ENCODE measurements around the gene TSKU.

TSKU gene

DNA sequence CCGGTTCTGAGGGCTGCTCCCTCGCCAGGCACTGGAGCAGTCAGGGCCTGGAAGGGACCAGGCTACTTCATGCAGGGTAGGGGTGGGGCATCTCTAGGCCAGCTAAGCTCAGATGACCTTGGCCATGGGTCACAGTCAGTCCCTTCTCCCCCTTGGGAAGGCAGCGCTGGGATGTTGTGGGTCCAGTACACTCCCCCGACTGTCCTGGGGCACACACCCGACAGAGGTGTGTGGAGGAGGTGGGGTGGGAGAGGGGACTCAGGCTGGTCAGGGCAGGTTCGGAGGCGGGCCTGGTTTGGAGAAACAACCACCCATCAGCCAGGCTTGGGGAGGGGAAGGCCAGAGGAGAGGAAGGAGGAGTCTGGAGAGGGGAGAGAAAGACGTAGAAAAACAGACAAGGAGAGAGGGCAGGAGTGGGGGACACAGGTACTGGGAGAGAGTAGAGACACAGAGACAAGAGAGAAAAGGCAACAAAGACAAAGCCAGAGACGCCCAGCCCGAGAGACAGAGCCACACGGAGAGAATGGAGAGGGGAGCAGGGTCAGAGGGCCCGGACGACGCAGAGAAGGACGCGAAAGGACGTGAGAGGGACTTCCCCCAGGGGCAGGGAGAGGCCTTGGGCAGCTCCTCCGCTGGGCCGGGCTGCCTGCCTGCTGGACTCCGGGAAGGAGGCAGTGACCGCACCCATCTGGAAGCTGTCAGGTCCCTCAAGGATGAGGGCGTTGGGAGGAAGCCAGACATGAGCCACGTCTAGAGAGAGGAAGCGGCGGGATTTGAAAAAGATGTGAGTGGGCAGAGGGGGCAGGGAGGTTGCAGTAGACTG is 30.6 kb upstream of the TSKU start:
- peak; percentile 90 for DNase-seq (ENCODE audit: low spot score)

DNA sequence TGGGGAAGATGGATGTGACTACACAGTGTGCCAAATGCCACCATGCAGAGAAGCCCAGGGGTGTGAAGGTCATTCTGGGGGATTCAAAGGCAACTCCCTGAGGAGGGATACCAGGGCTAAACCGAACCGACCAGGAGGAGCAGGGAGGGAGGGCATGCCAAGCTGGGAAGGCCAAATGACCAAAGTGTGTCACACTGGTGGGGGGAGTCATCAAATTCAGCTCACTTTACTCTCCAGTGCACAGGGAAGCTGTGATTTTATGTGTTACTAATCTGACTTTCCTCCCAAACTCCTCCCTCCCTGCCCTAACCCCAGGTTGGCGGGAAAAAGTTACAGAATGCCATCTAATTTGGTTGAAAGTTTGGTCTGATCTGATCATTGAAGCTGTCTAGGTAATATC is 29.7 kb upstream of the TSKU start:
- no peak for DNase-seq (ENCODE audit: low spot score)

DNA sequence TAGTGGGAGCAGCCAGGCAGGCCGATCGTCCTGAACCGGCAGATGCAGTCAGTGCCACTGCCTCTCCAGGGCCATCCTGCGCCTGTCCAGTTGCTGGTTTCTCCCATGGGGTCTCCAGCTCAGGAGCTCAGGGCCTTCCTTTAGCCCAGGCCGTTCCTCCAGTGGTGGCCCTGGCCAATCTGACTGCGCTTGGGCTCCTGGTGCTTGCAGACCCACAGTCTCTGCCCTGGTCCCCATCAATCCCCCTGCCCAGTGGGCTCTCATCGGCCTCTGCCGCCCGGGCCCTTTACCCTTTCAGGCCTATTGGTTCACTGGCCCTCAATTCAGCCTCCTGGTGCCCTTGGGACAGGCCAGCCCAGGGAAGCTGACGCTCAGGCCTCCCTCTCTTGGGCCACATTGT is 29.2 kb upstream of the TSKU start:
- no peak for DNase-seq (ENCODE audit: low spot score)

DNA sequence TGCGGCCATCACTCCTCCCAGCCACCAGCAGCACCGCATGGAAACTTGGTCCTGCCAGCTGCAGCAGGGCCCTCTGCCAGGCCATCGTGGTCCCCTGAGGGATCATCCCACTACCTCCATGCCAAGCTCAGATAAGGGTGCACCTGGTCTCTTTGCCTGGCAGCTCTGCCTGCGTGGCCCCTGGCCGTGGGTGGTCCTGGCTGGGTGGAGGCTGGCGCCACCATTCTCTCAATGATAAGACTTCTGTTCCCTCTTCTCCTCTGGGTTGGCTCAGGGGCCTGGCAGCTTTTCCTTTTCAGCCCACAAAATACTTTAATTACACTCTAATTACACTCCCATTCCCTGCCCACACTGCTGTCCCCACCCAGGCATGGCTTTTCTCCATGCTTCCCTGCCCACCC is 26.8 kb upstream of the TSKU start:
- no peak for DNase-seq (ENCODE audit: low spot score)

DNA sequence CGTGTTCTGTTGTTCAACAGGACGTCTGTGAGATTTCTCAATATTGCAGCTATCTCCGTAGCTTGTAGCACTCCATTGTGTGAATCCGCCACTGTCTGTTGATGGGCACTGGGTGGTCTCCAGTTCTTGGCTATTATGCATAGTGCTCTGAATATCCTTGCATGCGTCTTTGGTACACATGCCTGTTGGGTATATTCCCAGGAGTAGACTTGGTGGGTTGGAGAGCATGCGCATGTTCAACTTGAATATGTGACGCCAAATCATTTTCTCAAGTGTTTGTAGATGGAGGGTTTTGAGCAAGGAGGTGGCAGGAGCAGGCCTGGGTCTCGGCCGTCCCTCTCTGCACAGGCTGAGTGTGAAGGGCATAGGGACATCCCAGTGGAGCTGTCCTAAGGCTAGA is 24.8 kb upstream of the TSKU start:
- DNase-seq (ENCODE audit: low spot score): no peak

DNA sequence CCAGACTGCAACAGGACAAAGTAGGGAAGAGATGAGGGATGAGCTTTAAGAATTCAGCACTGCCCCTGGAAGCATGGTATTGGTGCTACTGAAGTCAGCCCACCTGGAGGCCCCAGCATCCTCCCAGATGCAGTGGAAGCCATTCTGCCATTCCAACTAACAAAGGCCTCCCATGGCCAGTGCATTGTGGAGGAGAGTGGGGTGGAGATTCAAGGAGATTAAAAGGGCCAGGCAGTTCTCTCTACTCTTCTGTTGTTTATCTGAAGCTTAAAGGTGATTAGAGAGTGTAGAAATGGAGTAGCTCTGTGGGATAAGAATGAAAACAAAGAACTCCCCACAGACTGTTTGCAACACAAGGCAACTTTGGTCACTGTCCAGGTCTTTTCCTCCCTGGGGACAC is 24.1 kb upstream of the TSKU start:
- DNase-seq (ENCODE audit: low spot score): no peak

DNA sequence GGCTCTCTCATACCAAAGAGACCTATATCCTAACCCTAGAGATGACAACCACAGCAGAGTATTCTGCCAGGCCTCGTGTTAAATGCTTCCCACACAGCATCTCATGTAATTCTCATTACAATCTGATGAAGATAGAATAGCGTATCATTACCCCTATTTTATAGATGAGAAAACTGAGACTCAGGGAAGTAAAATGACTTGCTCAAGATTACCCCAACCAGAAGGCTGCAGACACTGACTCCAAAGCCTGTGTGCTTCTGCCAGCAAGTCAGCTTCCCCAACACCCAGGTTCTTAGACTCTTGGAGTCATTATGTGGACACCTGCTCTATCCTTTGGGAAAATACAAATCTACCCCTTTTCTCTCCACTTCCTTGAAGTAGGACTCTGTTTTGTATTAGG is 23.6 kb upstream of the TSKU start:
- DNase-seq (ENCODE audit: low spot score): no peak

DNA sequence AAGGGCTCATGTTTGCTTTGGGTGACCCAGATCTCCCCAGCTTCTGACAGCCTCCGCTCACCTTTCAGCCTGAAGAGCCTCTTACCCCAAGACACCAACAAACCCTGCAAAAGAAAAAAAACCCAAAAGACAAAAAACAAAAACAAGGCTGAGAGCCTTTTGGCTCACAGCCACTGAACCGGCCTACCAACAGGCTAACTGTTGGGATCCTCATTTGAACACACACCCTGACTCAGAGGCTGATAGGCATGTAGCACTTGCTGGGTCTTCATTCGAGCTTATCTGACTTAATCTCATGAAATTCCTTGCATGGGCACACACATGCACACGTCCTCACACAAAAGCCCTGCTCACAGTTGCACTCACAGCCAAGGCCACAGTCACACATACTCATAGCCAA is 22.9 kb upstream of the TSKU start:
- no peak for DNase-seq (ENCODE audit: low spot score)

DNA sequence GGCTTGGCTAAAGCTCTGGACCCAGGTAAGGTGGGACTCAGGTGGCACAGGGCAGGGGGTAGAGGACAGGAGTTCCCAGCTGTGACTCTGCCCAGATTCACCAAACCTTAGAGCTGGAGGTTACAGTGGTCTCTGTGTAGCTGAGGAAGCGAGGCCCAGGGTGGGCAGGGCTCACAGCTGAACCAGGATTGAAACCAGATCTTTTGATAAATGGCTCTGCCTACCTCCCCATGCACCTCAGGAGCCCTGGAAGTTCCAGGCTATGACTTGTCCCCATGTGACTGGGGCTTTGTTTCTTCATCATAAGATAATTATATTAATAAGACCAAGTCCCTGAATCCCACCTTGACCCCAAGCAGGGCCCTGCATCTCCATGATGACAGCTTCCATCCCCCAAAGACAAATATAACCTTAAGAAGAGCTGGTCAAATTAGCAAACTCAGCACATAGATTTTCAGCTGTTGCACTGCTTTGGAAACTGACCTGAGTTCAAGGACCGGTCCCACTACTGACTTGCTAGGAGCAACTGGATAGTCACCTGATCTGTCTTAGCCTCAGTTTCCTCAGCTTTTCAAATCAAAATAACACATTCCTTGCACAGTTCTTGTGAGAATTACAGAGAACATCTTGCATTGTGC is 21.3 kb upstream of the TSKU start:
- no peak for DNase-seq (ENCODE audit: low spot score)

DNA sequence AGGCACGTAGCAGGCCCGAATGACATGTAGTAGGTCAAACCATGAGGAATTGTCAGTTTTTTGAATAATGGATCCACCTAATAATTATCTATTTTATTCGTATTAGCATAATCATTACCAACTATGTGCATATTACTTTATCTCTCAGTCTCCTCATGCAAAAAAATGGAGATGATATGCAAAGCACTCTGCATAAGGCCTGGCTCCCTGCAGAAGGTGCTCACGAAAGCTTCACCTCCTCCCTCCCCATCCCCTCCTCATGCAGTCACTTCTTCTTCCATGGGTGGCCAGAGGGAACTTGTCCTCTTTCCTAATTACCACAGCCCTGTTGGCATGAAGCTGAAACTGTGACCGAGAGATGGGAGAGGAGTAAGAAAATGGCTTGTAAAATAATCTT is 20.8 kb upstream of the TSKU start:
- DNase-seq (ENCODE audit: low spot score): no peak

DNA sequence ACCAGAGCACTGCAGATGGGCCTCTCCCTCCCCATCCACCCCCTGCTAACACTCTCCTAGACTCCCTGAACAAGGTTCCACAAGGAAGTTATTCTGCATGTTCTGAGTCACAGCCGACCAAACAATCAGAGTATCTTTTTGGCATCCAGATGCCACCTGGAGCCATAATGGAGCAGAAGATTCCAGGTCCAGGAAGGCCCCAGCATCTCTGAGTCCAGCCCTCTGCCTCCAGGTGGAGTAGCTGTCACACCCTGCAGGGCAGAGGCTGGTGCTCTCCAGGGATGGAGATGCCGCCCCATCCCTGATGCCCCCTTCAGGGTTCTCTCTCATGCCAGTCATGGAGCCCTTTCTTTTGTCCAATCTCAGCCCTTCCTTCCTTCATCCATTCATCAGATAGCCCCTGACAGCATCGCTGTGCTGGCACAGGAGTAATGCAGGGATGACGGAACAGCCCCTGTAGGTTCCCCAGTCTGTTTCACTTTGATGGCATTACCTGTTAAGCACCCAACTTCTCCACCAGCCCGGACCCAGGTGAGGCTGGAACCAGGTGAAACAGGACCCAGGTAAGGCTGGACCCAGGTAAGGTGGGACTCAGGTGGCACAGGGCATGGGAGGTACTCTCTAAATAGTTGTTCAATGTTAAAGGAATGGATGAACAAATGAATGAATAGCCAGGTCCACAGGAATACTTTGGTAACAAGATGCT is 20.1 kb upstream of the TSKU start:
- DNase-seq (ENCODE audit: low spot score): no peak

DNA sequence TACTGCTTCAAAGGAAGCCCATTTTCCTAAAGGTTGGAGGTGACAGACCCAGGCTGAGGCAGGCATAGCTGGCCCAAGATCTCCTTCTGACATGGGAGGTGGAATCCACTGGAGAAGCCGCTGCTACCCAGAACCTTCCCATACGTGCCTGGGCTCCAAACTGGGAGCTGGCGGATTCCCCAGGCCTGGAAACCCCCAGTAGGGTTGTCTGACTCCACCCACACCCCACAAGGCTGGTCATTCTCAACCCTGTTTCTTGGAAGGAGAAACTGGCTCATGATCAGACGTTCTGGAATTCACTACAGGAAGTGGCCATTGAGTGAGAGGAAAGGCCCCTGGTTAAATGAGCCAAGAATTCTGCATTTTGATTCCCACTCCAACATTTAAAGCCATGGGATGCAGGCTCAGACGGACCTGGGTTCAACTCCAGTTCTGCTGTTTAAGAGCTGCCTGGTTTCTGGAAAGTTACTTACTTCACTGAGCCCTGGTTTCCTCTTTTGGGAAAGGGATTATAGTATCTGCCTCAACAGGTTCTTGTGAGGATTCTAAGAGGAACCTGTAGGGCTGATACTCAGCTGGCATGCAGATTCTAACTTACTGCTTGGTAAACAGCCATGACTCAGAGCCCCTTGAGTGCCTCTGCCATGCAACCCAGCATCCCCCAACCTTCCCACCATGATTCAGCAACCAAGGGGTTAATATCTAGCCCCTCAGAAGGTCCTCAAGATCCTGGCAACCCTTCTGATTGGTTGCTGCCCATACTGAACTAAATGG is 19.4 kb upstream of the TSKU start:
- peak; percentile 86 for DNase-seq (ENCODE audit: low spot score)

DNA sequence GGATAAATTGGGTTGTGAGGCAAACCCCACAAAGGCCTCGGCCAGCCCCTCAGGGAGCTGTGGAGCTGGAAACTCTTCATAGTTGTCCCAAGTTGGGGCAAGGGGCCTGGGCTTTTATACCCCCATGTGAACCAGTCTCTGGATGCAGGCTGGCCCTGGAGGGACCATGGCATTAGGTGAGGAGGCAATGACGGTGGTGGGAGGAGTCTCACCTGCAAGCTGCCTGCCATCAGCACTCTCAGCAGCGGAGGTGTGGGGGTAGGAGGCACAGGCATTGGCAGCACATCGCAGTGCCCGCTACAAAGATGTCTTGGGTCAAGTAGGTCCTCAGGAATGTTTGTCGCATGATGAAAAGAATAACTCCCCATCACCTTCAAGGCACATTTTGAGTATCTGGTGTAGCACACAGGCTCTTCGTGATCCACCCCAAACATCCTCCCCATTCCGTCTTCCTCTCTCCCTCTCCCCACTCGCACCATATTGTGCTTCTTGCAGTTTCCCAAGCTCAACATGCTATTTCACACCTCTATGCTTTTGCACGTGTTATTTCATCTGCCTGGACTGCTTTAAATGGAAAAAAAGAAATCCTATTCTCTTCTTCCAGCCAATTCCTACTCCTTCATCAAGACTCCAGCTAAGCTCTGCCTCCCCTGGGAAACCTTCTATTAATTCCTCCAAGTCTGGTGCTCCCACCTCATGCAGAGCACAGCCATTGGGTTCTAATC is 18.1 kb upstream of the TSKU start:
- no peak for DNase-seq (ENCODE audit: low spot score)

DNA sequence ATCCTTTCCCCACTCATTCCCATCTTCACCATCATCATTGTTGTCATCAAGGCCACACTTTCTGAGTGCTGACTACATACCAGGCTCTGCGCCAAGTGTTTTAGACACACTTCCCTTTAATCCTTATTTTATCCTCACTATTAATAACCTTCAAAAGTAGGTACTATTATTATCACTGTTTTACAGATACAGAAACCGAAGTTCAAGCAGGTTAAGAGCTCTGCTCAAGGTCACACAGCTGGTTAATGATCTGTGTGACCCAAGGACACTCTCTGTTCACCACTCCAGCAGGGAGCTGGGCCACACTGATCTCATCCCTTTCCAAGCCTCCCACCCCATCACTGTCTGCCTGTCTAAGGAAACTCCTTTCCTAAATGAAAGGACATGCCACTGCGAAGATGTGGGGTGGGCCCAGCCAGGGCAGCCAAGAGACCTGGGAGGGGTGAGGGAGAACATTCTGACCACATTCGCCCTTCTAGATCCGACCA is 17.2 kb upstream of the TSKU start:
- DNase-seq (ENCODE audit: low spot score): no peak

DNA sequence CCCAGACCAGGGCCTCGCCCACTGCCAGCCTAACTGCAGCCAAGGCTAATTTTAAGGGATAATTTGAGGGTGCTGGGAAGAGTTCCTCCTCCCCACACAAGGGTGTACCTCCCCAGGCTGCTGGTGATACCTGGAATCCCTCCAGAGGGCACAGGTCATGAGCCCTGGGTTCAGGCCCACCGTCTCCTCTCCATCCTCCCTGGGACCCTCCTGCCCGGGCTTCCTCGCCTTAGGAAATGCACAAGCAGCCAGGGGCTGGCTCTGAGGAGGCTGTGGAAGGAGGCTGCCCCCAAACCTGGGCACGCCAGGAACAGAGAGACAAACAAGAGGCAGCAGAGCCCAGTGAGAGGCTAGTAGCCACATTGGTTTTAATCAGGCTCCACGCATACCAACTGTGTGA is 16.6 kb upstream of the TSKU start:
- DNase-seq (ENCODE audit: low spot score): no peak

DNA sequence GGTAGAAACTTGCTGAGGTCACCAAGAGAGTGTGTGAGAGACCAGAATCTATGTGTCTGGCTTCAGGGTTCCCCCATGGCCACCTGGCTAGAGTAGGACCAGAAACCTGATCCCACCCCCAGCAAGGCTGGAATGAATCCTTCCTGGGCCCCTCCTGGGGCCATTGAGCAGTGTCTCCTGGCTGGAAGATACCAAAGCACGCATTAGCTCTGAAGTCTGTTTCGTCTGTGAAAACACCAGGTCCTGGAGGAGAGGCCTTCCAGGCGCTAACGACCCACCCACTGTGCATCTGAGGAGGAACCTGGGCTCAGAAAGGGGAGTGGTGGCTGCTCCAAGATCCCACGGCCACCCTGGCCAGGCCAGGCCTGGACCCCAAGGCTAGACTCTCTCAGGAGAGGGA is 15.5 kb upstream of the TSKU start:
- DNase-seq (ENCODE audit: low spot score): no peak

DNA sequence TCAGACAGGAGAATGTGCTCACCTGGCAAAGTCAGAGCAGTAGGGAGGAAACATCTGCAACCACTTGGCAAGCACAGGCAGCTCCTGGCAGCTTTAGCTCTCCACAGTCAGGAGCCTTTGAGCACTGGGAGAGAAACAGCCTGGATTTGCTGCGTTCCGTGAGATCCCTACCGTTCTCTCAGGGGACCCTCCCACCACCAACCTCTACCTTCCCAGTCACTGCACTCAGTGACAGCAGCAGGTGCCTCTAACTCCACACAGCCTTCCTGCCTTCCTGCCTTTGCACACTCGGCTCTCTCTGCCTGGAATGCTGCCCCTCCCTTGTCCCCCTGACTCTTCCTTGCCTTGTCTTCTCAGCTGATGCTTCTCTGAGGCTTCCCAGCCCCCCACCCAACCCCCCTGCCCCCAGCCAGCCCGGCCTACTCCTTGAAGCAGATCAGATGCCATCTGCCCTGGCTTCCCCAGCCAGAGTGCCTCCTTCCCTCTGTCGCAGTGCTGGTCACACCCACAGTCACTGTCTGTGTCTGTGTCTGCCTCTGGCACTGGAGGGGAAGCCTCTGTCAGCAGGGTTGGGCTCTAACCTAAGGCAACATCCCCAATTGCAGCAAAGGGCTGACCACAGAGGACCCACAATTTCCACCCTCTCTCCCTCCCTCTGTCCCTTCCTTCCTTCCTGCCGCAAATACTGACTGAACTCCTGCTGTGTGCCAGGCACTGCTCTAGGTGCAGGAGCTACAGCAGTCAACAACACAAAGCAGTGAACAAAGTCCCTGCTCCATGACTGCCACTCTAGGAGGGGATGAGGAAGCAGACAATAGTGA is 14.9 kb upstream of the TSKU start:
- no peak for DNase-seq (ENCODE audit: low spot score)

DNA sequence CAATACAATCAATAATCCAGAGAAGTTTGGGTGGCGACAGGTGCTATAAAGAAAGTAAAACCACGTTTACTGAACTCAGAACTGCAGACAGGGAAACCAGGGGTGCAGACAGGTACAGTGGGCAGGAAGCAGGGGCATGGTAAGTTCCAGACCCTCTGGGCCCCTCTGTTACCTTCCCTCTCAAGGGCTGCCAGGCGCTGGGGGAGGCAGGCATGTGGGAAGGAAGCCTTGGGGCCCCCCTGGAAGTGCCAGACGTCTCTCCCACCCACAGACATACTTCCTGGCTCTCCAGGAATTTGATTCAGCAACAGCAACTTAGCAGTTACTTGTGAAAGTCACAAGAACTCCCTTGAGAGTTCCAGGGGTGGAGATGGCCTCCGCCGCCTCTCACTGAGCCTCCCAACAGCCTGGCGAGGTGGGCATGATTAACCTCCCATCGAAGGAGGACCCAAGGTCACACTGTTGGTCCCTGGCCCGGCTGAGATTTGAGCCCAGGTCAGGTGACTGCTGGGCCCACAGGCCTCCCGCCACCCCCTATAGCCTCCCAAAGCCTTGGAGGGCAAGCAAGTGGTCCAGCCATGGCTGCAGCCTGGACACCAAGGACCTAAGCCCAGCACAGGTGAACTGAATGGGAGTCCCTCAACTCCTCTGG is 14.1 kb upstream of the TSKU start:
- DNase-seq (ENCODE audit: low spot score): peak; percentile 43

DNA sequence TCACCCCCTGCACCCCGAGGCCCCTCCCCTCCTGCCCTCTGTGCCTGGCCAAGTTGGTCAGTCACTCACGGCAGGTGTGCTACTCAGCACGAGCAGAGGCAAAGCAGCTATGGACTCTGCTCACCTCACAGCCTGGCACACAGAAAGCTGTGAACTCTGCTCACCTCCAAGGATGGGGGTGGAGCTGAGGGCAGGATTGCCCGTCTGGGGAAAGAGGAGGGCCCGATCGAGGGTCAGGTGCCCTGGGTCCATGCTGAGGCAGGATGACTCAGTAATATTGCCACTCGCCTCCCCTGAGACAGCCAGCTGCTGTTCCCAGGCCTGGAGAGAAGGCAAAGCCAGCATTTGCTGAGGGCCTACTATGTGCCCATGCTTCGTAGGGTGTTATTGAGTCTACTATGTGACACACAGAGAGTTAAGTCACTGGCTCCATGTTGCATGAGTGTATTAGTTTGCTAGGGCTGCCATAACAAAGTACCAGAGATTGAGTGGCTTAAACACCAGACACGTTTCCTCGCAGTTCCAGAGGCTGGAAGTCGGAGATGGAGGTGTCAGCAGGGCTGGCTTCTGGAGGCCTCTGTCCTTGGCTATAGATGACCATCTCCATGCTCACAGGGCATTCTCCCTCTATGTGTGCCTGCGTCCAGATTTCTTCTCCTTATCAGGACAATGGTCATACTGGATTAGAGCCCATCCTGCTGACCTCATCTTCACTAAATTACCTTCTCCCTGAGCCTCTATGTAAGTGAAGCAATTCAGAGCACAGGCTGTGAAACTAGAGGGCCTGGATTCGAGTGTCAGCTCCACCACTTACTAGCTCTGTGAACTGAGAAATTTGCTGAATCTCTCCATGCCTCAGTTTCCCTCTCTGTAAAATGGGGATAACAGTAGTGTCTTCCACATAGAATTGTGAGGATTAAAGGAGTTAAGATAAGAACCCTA is 13.2 kb upstream of the TSKU start:
- no peak for DNase-seq (ENCODE audit: low spot score)
